Measurements from ENCODE around the gene NPFF. TPM values are rescaled to one million over a fixed set of nuclear protein-coding genes. Genes with fewer than 3 reads are reported as not detected.

The NPFF gene
- total RNA-seq, 1 experiment from 2014 or later: not detected

GRCh38 chr12:53489242-53489864 lies 17.9 kb downstream of the NPFF start:
- no peak for TF ChIP-seq CTCF (IDR thresholded peaks at IDR 0.05; ENCODE audit: unreplicated experiment)
- Mint-ChIP-seq H3K27ac (ENCODE audit: unreplicated experiment) (no peak overlapping the region), H3K4me3 (ENCODE audit: low read depth, unreplicated experiment) (no peak overlapping the region), H3K36me3 (ENCODE audit: insufficient read depth, unreplicated experiment) (peaks cover 39% of the 10 kb centered on the region), H3K4me1 (ENCODE audit: low read depth, unreplicated experiment) (peaks cover 15% of the 10 kb centered on the region), H3K27me3 (ENCODE audit: unreplicated experiment) (no peaks in the 10 kb centered on the region), H3K9me3 (ENCODE audit: low read depth, unreplicated experiment) (no peaks in the 10 kb centered on the region)
- BruUV-seq (replicated peaks): no TSS peak
- intact Hi-C loops (cut with micrococcal nuclease; ENCODE audit: unreplicated experiment): no loop called here
- no peak for DNase-seq
- CTCF ChIA-PET: interaction anchor here (0.5 to 0.7 kb wide), 2 partner anchors 124 to 176 kb away, joined by 4 to 5 read pairs; no protein-coding TSS in a partner anchor

GRCh38 chr12:53486736-53487487 lies 20.4 kb downstream of the NPFF start:
- peak overlapping the region; percentile 50 for H3K27ac Mint-ChIP-seq (ENCODE audit: unreplicated experiment)
- H3K36me3 Mint-ChIP-seq (ENCODE audit: insufficient read depth, unreplicated experiment): peaks cover 29% of the 10 kb centered on the region
- H3K4me3 Mint-ChIP-seq (ENCODE audit: low read depth, unreplicated experiment): no peak overlapping the region
- intact Hi-C loops (cut with micrococcal nuclease; ENCODE audit: unreplicated experiment): no loop called here
- no peaks in the 10 kb centered on the region for H3K4me1 Mint-ChIP-seq (ENCODE audit: low read depth, unreplicated experiment)
- BruUV-seq (replicated peaks): no TSS peak
- no peaks in the 10 kb centered on the region for H3K9me3 Mint-ChIP-seq (ENCODE audit: low read depth, unreplicated experiment)
- CTCF ChIA-PET: no interaction called here
- no peak for TF ChIP-seq CTCF (IDR thresholded peaks at IDR 0.05; ENCODE audit: unreplicated experiment)
- no peaks in the 10 kb centered on the region for H3K27me3 Mint-ChIP-seq (ENCODE audit: unreplicated experiment)
- no peak for DNase-seq

- Mint-ChIP-seq H3K27me3 (ENCODE audit: unreplicated experiment) (no peaks in the 10 kb centered on the region), H3K4me3 (ENCODE audit: low read depth, unreplicated experiment) (no peak overlapping the region), H3K36me3 (ENCODE audit: insufficient read depth, unreplicated experiment) (peaks cover 32% of the 10 kb centered on the region), H3K27ac (ENCODE audit: unreplicated experiment) (peak overlapping the region; percentile 50), H3K4me1 (ENCODE audit: low read depth, unreplicated experiment) (no peaks in the 10 kb centered on the region), H3K9me3 (ENCODE audit: low read depth, unreplicated experiment) (no peaks in the 10 kb centered on the region)
- CTCF ChIA-PET: no interaction called here
- intact Hi-C loops (cut with micrococcal nuclease; ENCODE audit: unreplicated experiment): no loop called here
- no TSS peak for BruUV-seq (replicated peaks)
- no peak for DNase-seq
- TF ChIP-seq CTCF (IDR thresholded peaks at IDR 0.05; ENCODE audit: unreplicated experiment): no peak
Measured at GRCh38 chr12:53485955-53486735, 21.1 kb downstream of the NPFF start.

GRCh38 chr12:53484686-53485575 lies 22.4 kb downstream of the NPFF start:
- H3K27me3 Mint-ChIP-seq (ENCODE audit: unreplicated experiment): no peaks in the 10 kb centered on the region
- BruUV-seq (replicated peaks): TSS peak; percentile 8
- peaks cover 32% of the 10 kb centered on the region for H3K36me3 Mint-ChIP-seq (ENCODE audit: insufficient read depth, unreplicated experiment)
- no peak for TF ChIP-seq CTCF (IDR thresholded peaks at IDR 0.05; ENCODE audit: unreplicated experiment)
- no peaks in the 10 kb centered on the region for H3K4me1 Mint-ChIP-seq (ENCODE audit: low read depth, unreplicated experiment)
- no peaks in the 10 kb centered on the region for H3K9me3 Mint-ChIP-seq (ENCODE audit: low read depth, unreplicated experiment)
- intact Hi-C loops (cut with micrococcal nuclease; ENCODE audit: unreplicated experiment): no loop called here
- H3K27ac Mint-ChIP-seq (ENCODE audit: unreplicated experiment): no peak overlapping the region
- no peak overlapping the region for H3K4me3 Mint-ChIP-seq (ENCODE audit: low read depth, unreplicated experiment)
- no peak for DNase-seq
- CTCF ChIA-PET: no interaction called here

All from Calu3 (cell line).